Prostate gland (tissue), 2 donors: ENCODE data around the gene DENND5A. TPM values are rescaled to one million over a fixed set of nuclear protein-coding genes. Genes with fewer than 3 reads are reported as not detected.
A peak's percentile ranks its signal among the peaks of the same experiment; 100 is the strongest.
"Not testable (repeated sequence)": the region's sequence is repeated elsewhere in the genome, so short reads cannot be mapped to it uniquely, and the experiment has no call there.

Experiments used
- DNase-seq: peaks from one replicate; pipeline ENCODE4 v3.0.0-alpha.2; 2019; ENCODE audit warnings: low spot score
- H3K27ac ChIP-seq, 2 donors: fragments of 200-600 bp; sonication (generic); 2 replicates each; pipeline ENCODE4 v1.5.1; 2017 to 2019
- H3K27me3 ChIP-seq: fragments of 200-600 bp; sonication (generic); replicated peaks from 2 replicates; pipeline ENCODE4 v1.5.1; 2019; ENCODE audit not compliant: insufficient read depth
- H3K36me3 ChIP-seq, 2 donors: fragments of 200-600 bp; sonication (generic); 1 replicate in 1 of 2; 2 replicates in 1 of 2; pipeline versions ENCODE4 v1.5.1 to v1.8.1; 2017 to 2019
- H3K4me1 ChIP-seq: fragments of 200-600 bp; sonication (generic); replicated peaks from 2 replicates; pipeline ENCODE4 v1.5.1; 2019
- H3K4me3 ChIP-seq, 2 donors: fragments of 200-600 bp; sonication (generic); 2 replicates each; pipeline ENCODE4 v1.5.1; 2017 to 2019
- H3K9me3 ChIP-seq: fragments of 200-600 bp; sonication (generic); 2 replicates; pipeline ENCODE4 v1.5.1; 2017
- POLR2A ChIP-seq: fragments of 450-650 bp; IDR thresholded peaks from one replicate; pipeline ENCODE4 v1.6.1; 2016; ENCODE audit warnings: antibody characterized with exemption, mild to moderate bottlenecking
- POLR2AphosphoS5 ChIP-seq: sonication (generic); formaldehyde crosslinking; IDR thresholded peaks from one replicate; pipeline ENCODE4 v1.6.1; 2017; ENCODE audit warnings: antibody characterized with exemption
- WGBS: methylation state at CpG from one replicate; pipeline ENCODE4 v1.1.5; 2018; 5-methylcytosine and 5-hydroxymethylcytosine counted together
- intact Hi-C: fragments of 100-400 bp; cut with DNase I; formaldehyde crosslinking; loops from one replicate; pipeline ENCODE4 v1.14.2; 2022
- total RNA-seq, 2 donors: library from RNA; depleted of rRNA; stranded (reverse); fragments of >200 nt; gene quantifications; one replicate each; pipeline ENCODE4 v1.1.0, GENCODE V29; 2016
- TF ChIP-seq, protein P1 (sequence below), 4 experiments: fragments of 200-600 bp in 2 of 4; fragments of 450-650 bp in 2 of 4; sonication (generic) in 2 of 4; IDR thresholded peaks; 1 replicate in 3 of 4; 2 replicates in 1 of 4; pipeline ENCODE4 v1.5.1; 2016 to 2019; ENCODE audit warnings: antibody characterized with exemption in 4 of 4, mild to moderate bottlenecking in 2 of 4, moderate library complexity in 2 of 4

The DENND5A gene
- total RNA-seq, 2 donors from 2014 or later = 25.4 to 84.6 TPM

DNA sequence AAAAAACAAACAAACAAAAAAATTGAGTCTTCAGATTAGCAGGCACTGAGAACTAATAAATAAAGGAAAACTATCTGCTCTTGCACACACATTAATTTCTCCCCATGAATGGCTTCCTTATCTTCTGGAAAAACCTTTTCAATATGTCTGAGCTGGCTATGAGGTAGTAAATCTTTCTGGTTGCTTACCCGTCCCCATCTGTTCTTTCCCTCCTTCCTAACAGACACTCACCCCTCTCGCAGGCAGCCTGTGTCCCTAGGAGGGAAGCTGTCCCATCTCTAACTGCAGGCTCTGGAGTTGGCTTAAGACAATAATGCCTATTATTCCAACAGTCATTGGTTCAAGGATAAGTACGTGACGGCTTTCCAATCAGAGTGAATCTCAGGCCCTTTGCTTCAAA, 165.5 kb downstream of the DENND5A start:
- Histone ChIP-seq H3K4me3 (no peak overlapping the region), H3K36me3 (no peaks in the 10 kb centered on the region), H3K27ac (no peak overlapping the region), H3K27me3 (no peaks in the 10 kb centered on the region), H3K4me1 (peaks cover 8% of the 10 kb centered on the region), H3K9me3 (no peaks in the 10 kb centered on the region)
- DNase-seq = no peak
- 86% methylated on average over 4 of the region's 4 CpGs for WGBS
- no peak for TF ChIP-seq POLR2A
- intact Hi-C loops = no loop called here

DNA sequence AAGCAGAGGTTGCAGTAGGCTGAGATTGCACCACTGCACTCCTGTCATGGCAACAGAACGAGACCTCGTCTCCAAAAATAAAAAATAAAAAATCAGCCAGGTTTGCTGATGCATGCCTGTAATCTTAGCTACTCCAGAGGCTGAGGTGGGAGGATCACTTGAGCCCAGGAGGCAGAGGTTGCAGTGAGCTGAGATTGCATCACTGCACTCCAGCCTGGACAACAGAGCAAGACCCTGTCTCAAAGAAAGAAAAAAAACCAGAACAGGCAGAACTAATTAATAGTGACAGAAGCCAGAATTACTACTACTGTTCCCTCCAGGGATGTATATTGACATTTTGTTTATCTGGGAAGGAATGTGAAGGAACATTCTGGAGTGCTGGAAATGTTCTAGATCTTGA, 166.7 kb downstream of the DENND5A start:
- DNase-seq, H3K4me1 ChIP-seq, H3K9me3 ChIP-seq, H3K36me3 ChIP-seq, H3K27ac ChIP-seq, H3K4me3 ChIP-seq, H3K27me3 ChIP-seq, intact Hi-C loops: not testable (repeated sequence)
- 31% methylated on average over 2 of the region's 2 CpGs for WGBS

DNA sequence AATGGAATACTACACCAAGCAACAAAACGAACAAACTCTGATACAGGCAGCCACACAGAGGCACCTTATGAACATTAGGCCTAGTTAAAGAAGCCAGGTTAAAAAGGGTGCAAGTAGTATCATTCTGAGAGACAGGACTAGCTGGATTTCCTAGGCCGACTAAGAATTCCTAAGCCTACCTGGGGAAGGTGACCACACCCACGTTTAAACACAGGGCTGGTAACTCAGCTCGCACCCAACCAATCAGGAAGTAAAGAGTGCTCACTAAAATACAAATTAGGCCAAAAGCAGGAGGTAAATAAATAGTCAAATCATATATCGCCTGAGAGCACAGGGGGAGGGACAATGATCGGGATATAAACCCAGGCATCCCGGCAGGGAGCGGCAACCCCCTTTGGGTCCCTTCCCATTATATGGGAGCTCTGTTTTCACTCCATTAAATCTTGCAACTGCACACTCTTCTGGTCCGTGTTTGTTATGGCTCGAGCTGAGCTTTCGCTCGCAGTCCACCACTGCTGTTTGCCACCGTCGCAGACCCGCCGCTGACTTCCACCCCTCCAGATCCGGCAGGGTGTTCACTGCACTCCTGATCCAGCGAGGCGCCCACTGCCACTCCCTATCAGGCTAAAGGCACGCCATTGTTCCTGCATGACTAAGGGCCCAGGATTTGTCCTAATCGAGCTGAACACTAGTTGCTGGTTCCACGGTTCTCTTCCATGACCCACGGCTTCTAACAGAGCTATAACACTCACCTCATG, 167.8 kb downstream of the DENND5A start:
- H3K27ac ChIP-seq, H3K27me3 ChIP-seq, H3K4me1 ChIP-seq, H3K4me3 ChIP-seq, DNase-seq, H3K9me3 ChIP-seq, H3K36me3 ChIP-seq, intact Hi-C loops: not testable (repeated sequence)
- 90% methylated on average over 23 of the region's 23 CpGs for WGBS

DNA sequence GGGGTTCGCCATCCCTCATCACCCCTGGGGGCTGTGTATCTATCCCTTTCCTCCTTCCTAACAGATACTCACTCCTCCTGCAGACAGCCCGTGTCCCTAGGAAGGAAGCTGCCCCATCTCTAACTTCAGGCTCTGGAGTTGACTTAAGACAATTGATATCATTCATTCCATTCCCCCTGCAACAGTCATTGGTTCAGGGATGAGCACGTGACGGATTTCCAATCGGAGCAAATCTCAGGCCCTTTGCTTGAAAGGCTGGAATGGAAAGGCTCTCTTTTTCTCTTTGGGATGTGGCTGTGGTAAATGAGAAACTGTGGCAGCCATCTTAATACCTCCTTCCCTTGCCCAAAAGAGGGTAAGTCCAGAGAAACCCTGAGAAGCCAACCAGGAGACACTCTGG, 168.7 kb downstream of the DENND5A start:
- no peak overlapping the region for H3K27ac ChIP-seq
- H3K27me3 ChIP-seq = no peaks in the 10 kb centered on the region
- intact Hi-C loops = no loop called here
- H3K4me1 ChIP-seq = no peaks in the 10 kb centered on the region
- no peaks in the 10 kb centered on the region for H3K36me3 ChIP-seq
- no peak overlapping the region for H3K4me3 ChIP-seq
- DNase-seq = no peak
- 94% methylated on average over 5 of the region's 5 CpGs for WGBS
- no peaks in the 10 kb centered on the region for H3K9me3 ChIP-seq
- TF ChIP-seq POLR2AphosphoS5 (no peak), POLR2A (no peak)
- TF ChIP-seq, protein P1, sequence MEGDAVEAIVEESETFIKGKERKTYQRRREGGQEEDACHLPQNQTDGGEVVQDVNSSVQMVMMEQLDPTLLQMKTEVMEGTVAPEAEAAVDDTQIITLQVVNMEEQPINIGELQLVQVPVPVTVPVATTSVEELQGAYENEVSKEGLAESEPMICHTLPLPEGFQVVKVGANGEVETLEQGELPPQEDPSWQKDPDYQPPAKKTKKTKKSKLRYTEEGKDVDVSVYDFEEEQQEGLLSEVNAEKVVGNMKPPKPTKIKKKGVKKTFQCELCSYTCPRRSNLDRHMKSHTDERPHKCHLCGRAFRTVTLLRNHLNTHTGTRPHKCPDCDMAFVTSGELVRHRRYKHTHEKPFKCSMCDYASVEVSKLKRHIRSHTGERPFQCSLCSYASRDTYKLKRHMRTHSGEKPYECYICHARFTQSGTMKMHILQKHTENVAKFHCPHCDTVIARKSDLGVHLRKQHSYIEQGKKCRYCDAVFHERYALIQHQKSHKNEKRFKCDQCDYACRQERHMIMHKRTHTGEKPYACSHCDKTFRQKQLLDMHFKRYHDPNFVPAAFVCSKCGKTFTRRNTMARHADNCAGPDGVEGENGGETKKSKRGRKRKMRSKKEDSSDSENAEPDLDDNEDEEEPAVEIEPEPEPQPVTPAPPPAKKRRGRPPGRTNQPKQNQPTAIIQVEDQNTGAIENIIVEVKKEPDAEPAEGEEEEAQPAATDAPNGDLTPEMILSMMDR (IDR thresholded peaks at IDR 0.05) = no peak

DNA sequence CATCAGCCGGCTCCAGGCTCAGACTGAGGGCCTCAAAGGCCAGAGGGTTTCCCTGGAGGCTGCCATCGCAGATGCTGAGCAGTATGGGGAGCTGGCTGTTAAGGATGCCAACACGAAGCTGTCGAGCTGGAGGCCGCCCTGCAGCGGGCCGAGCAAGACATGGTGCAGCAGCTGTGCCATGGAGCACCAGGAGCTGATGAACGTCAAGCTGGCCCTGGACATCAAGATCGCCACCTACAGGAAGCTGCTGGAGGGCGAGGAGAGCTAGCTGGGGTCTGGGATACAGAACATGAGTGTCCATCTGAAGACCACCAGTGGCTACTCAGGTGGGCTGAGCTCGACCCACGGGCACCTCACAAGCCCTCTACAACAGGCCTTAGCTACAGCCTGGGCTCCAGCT, 169.7 kb downstream of the DENND5A start:
- intact Hi-C loops = no loop called here
- Histone ChIP-seq H3K27ac (no peak overlapping the region), H3K27me3 (no peaks in the 10 kb centered on the region), H3K36me3 (no peaks in the 10 kb centered on the region), H3K4me3 (no peak overlapping the region), H3K4me1 (no peaks in the 10 kb centered on the region), H3K9me3 (no peaks in the 10 kb centered on the region)
- no peak for DNase-seq
- 92% methylated on average over 12 of the region's 12 CpGs for whole genome bisulfite sequencing
- TF ChIP-seq POLR2AphosphoS5 (no peak), POLR2A (no peak)
- TF ChIP-seq, protein P1 (IDR thresholded peaks at IDR 0.05) = no peak

DNA sequence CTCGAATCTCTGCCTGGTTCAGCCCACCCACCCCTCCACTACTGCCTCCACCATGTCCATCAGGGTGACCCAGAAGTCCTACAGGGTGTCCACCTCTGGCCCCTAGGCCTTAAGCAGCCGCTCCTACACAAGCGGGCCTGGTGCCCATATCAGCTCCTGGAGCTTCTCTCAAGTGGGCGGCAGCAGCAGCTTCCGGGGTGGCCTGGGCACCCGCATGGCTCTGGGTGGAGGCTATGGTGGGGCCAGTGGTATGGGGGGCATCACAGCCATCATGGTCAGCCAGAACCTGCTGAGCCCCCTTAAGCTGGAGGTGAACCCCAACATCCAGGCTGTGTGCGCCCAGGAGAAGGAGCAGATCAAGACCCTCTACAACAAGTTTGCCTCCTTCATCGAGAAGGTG, 170.7 kb downstream of the DENND5A start:
- Histone ChIP-seq H3K4me1 (peaks cover 6% of the 10 kb centered on the region), H3K27me3 (no peaks in the 10 kb centered on the region), H3K36me3 (no peaks in the 10 kb centered on the region), H3K4me3 (no peak overlapping the region), H3K27ac (peak overlapping the region in 1 of 2 donors; percentile 44), H3K9me3 (no peaks in the 10 kb centered on the region)
- WGBS = 91% methylated on average over 8 of the region's 8 CpGs
- intact Hi-C loops = no loop called here
- TF ChIP-seq, protein P1 (IDR thresholded peaks at IDR 0.05) = no peak
- no peak for TF ChIP-seq POLR2AphosphoS5
- no peak for TF ChIP-seq POLR2A
- no peak for DNase-seq
